ENCODE results near the gene CCR2.
"Not testable (repeated sequence)": the region's sequence is repeated elsewhere in the genome, so short reads cannot be mapped to it uniquely, and the experiment has no call there.

Gene CCR2

GRCh38 chr3:46401579-46401978 is 47.7 kb downstream of the CCR2 start:
- no peak for DNase-seq (ENCODE audit: extremely low read depth, insufficient read length)
- Histone ChIP-seq H3K27me3 (replicated peaks; ENCODE audit: control insufficient read depth, insufficient read depth, low read length) (no peaks in the 10 kb centered on the region), H3K36me3 (ENCODE audit: control insufficient read depth, insufficient read depth, low read length) (no peaks in the 10 kb centered on the region), H3K4me3 (replicated peaks; ENCODE audit: low read depth, low read length) (no peak overlapping the region)
- no peak for TF ChIP-seq CTCF (IDR thresholded peaks at IDR 0.05; ENCODE audit: insufficient read depth, low read length, poor library complexity, severe bottlenecking)

- not testable (repeated sequence) for DNase-seq (ENCODE audit: extremely low read depth, insufficient read length); H3K27me3 ChIP-seq (replicated peaks; ENCODE audit: control insufficient read depth, insufficient read depth, low read length); H3K36me3 ChIP-seq (ENCODE audit: control insufficient read depth, insufficient read depth, low read length); H3K4me3 ChIP-seq (replicated peaks; ENCODE audit: low read depth, low read length)
These were observed 49.0 kb downstream of the CCR2 start for GRCh38 chr3:46402902-46403301.

GRCh38 chr3:46405301-46406019 is 51.5 kb downstream of the CCR2 start:
- Histone ChIP-seq H3K27me3 (replicated peaks; ENCODE audit: control insufficient read depth, insufficient read depth, low read length) (no peaks in the 10 kb centered on the region), H3K4me3 (replicated peaks; ENCODE audit: low read depth, low read length) (no peak overlapping the region), H3K36me3 (ENCODE audit: control insufficient read depth, insufficient read depth, low read length) (no peaks in the 10 kb centered on the region)
- no peak for DNase-seq (ENCODE audit: extremely low read depth, insufficient read length)
- TF ChIP-seq CTCF (IDR thresholded peaks at IDR 0.05; ENCODE audit: insufficient read depth, low read length, poor library complexity, severe bottlenecking), result no peak

- H3K27me3 ChIP-seq (replicated peaks; ENCODE audit: control insufficient read depth, insufficient read depth, low read length), result no peaks in the 10 kb centered on the region
- no peak for DNase-seq (ENCODE audit: extremely low read depth, insufficient read length)
- H3K4me3 ChIP-seq (replicated peaks; ENCODE audit: low read depth, low read length), result no peak overlapping the region
These were observed 52.5 kb downstream of the CCR2 start for GRCh38 chr3:46406443-46406787.

GRCh38 chr3:46406788-46407611 is 53.1 kb downstream of the CCR2 start, which contains the start of the genes CCR5AS and CCRL2:
Gene CCR5AS (minus strand): TSS chr3:46407066.
Gene CCRL2 (plus strand): TSS chr3:46407259. CDS start chr3:46408080, 821 bp downstream.
- no peaks in the 10 kb centered on the region for H3K27me3 ChIP-seq (replicated peaks; ENCODE audit: control insufficient read depth, insufficient read depth, low read length)
- no peaks in the 10 kb centered on the region for H3K36me3 ChIP-seq (ENCODE audit: control insufficient read depth, insufficient read depth, low read length)
- peak within 1 kb of the TSS; percentile 26; the same call in 1 of the 2 replicates for H3K4me3 ChIP-seq (replicated peaks; ENCODE audit: low read depth, low read length)
- TF ChIP-seq CTCF (IDR thresholded peaks at IDR 0.05; ENCODE audit: insufficient read depth, low read length, poor library complexity, severe bottlenecking), result no peak
- DNase-seq (ENCODE audit: extremely low read depth, insufficient read length), result peak; percentile 44

More at GRCh38 chr3:46406443-46406787, 52.5 kb downstream of the CCR2 start:
- H3K36me3 ChIP-seq (ENCODE audit: control insufficient read depth, insufficient read depth, low read length), result no peaks in the 10 kb centered on the region
- no peak for TF ChIP-seq CTCF (IDR thresholded peaks at IDR 0.05; ENCODE audit: insufficient read depth, low read length, poor library complexity, severe bottlenecking)

- TF ChIP-seq CTCF (IDR thresholded peaks at IDR 0.05; ENCODE audit: insufficient read depth, low read length, poor library complexity, severe bottlenecking), result no peak
- Histone ChIP-seq H3K27me3 (replicated peaks; ENCODE audit: control insufficient read depth, insufficient read depth, low read length) (no peaks in the 10 kb centered on the region), H3K4me3 (replicated peaks; ENCODE audit: low read depth, low read length) (no peak overlapping the region), H3K36me3 (ENCODE audit: control insufficient read depth, insufficient read depth, low read length) (no peaks in the 10 kb centered on the region)
- DNase-seq (ENCODE audit: extremely low read depth, insufficient read length), result no peak
These were observed 54.1 kb downstream of the CCR2 start for GRCh38 chr3:46407970-46408369.
